M059J (cell line): ENCODE results near the gene ADPRS. TPM values are rescaled to one million over a fixed set of nuclear protein-coding genes. Genes with fewer than 3 reads are reported as not detected.

Experiments used
- DNase-seq: peaks from one replicate; pipeline ENCODE4 v3.0.0-alpha.2; 2012; ENCODE audit warnings: low read depth
- total RNA-seq: library from RNA; depleted of rRNA; stranded (reverse); fragments of >200 nt; shearing (Covaris generic); gene quantifications from 2 replicates; pipeline ENCODE4 v1.2.3, GENCODE V29; 2014

Gene ADPRS
- total RNA-seq, 1 experiment from 2014 or later = 53.0 TPM

GRCh38 chr1:36108314-36108713 lies 19.6 kb downstream of the ADPRS start:
- peak; percentile 64 for DNase-seq

- DNase-seq = peak; percentile 92
Observed at GRCh38 chr1:36109041-36109679, 20.5 kb downstream of the ADPRS start.

- DNase-seq = no peak
Observed at GRCh38 chr1:36111151-36111550, 22.5 kb downstream of the ADPRS start.

GRCh38 chr1:36112823-36113222 lies 24.1 kb downstream of the ADPRS start:
- no peak for DNase-seq

GRCh38 chr1:36114371-36114770 lies 25.7 kb downstream of the ADPRS start:
- no peak for DNase-seq

DNA sequence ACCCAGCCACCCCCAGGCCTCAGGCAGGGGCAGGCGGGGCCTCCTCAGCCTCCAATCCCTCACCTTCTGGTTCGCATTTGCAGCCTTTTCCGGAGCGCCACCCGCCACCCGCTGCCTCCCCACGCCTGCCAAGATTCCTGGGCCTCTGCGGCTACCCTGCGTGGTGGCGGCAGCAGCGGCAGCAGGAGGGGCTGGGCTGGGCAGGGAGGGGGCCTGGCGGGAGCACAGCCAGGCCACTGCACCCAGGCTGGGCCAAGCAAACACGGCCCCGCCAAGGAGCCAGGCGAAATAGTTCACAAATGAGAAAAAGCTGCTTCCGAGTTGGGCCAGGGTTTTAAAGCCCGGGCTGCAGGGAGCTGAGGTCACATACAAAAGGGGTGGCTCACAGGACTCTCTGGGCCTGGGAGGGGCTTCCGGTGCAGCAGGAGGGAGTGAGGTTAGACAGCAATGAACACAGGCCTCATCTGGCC lies 26.5 kb downstream of the ADPRS start:
- DNase-seq = peak; percentile 85

DNA sequence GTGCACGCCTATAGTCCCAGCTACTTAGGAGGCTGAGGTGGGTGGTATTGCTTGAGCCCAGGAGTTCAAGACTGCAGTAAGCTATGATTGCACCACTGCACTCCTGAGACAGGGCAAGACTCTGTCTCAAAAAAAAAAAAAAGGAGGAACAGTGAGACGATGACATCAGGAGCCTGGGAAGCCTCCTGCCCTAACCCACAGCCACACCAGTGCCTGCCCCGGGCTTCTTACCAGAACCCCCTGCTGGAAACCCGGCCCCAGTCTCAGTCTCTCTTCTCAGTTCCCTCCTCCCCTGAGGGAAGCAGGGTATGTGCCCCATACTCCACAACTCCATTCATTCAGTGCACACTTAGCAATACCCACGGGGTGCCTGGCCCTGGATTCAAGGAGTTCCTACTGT lies 27.2 kb downstream of the ADPRS start:
- DNase-seq = peak; percentile 67

DNA sequence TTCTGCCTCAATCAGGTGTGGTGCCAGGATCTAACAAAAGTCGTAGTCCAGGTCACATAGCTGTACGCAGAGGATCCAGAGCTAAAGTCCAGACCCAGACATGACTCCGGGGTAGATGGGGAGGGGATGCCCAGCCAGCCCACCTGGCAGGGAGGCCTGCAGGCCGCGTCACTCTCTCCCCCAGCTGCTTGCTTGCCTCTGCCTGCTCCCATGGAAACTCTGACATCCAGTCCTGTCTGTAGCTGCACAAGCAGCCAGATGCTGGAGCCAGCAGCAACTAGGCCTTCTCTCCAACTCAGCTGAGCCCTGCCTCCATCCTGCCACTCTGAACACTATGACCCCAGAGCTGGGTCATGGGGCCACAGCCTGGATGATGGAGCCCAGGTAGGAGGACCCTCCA lies 28.2 kb downstream of the ADPRS start:
- no peak for DNase-seq

- DNase-seq = no peak
Observed at GRCh38 chr1:36118447-36119204, 29.9 kb downstream of the ADPRS start.

GRCh38 chr1:36119456-36119855 lies 30.8 kb downstream of the ADPRS start:
- DNase-seq = no peak

GRCh38 chr1:36122062-36123030 lies 33.7 kb downstream of the ADPRS start:
- DNase-seq = no peak

- no peak for DNase-seq
Observed at GRCh38 chr1:36123356-36123755, 34.7 kb downstream of the ADPRS start.

- no peak for DNase-seq
Observed at GRCh38 chr1:36124404-36125128, 35.9 kb downstream of the ADPRS start.

GRCh38 chr1:36125129-36125991 lies 36.7 kb downstream of the ADPRS start, which contains the start of gene COL8A2:
COL8A2 (minus strand) TSS chr1:36125222; CDS start chr1:36100242, 24,980 bp downstream.
- no peak for DNase-seq

DNA sequence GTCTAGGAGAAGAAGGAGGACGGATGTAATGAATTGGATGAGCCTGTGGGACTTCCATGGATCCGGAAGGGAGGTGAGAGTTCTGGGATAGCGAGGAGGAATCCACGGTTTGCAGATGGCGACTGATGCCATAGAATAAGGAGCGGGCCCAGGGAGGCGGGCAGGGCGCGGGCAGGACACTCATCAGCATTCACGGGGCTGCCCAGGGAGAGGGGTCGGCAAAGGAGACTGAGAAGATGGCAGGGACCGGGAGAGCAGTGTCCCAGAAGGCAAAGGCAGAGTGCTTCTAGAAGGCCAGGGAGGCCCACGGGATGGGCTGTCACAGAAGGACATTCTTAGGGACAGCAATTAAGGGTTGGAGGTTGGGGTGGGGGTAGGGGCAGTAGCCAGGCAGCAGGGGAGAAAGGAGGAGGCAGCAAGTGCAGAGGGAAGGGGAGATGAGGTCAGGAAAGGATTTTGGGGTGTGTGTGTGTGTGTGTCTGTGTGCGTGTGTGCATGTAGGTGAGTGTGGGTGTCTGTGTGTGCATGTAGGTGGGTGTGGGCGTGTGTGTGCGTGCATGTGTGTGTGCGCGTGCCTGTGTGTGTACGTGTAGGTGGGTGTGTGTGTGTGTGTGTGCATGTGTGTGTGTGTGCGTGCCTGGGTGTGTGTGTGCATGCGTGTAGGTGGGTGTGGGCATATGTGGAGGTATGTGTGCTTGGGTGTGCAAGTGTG lies 37.5 kb downstream of the ADPRS start:
- no peak for DNase-seq

GRCh38 chr1:36126797-36127500 lies 38.3 kb downstream of the ADPRS start:
- no peak for DNase-seq

DNA sequence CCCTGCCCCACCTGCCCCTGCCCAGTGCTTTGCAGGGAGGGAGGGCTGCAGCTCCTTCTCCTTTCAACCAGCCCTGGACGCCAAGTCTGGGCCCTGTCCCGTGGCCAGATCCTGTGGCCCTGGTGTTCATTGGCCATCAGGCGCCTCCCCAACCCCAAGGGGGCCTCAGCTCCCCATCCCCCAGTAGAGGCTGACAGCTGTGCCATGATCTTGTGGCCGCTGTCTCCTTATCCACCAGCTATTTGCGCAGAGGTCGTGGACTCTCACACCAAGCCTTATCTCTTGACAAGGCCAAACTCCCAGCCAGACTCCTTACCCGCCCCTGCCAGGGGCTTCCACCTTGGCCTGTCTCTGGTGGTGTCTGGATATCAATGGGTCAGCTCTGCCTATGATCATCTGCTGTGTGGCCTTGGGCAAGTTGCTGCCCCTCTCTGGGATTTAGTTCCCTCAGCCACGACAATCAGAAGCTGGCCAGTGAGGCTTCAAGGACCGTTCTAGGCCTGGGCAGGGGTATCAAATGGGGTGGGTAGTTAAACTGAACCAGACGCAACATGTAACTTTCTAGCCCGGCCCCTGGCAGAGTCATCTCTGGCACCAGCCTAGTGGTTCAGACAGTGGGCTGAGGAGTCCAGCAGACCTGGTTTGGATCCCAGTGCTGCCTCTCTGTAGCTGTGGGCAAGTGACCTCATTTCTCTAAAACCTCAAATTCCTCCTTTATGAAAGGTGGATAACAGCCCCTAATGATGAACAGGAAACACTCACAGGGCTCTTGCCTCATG lies 39.6 kb downstream of the ADPRS start:
- DNase-seq = peak; percentile 92

- no peak for DNase-seq
Observed at GRCh38 chr1:36128905-36129206, 40.2 kb downstream of the ADPRS start.
